ENCODE data around the gene KLHL40. TPM values are rescaled to one million over a fixed set of nuclear protein-coding genes. Genes with fewer than 3 reads are reported as not detected.
"Not testable (repeated sequence)": the region's sequence is repeated elsewhere in the genome, so short reads cannot be mapped to it uniquely, and the experiment has no call there.

KLHL40 gene
- total and polyA plus RNA-seq, 5 donors = 0.09 to 1.6 (median 0.29) TPM

DNA sequence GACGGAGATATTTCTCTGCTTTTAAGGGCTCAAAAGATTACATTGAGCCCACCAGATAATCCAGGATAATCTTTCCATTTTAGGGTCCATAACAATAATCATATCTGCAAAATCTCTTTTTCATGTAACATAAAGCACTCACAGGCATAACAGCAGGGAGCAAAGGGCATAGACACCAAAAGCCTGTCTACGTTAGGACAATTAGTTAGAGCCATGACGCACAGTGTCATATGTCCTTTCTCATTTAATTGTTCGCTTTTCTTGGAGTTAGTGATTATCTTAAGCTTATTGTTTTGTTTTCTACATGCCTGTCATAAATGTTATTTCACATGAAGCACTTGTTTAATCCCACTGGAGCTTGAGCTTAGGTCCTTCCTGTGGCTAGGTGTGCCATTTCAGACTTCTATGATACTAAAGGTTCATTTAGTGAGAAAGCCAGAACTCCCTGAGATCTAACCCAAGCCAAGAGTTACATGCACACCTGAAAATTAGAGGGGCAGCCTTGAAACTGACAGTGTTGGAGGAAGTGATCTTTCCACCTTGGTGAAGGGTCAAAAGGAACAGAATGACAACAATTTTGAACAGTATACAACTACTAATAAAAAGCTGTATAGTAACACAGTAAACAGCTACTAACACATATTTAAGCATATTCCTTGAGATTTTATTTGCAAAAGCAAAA, 29.0 kb downstream of the KLHL40 start:
- 73% methylated on average over 4 of the region's 4 CpGs for WGBS
- intact Hi-C loops (cut with DNase I) = no loop called here
- no peaks in the 10 kb centered on the region for H3K9me3 ChIP-seq (ENCODE audit: control insufficient read depth, low read length)
- no peaks in the 10 kb centered on the region for H3K27me3 ChIP-seq (ENCODE audit: control insufficient read depth, insufficient read depth)
- H3K4me1 ChIP-seq (ENCODE audit: control insufficient read depth, insufficient read depth, low read length) = no peaks in the 10 kb centered on the region
- no peak overlapping the region for H3K4me3 ChIP-seq (ENCODE audit: low read length)
- ATAC-seq = no peak
- H3K27ac ChIP-seq (ENCODE audit: low read length) = no peak overlapping the region
- DNase-seq = no peak

DNA sequence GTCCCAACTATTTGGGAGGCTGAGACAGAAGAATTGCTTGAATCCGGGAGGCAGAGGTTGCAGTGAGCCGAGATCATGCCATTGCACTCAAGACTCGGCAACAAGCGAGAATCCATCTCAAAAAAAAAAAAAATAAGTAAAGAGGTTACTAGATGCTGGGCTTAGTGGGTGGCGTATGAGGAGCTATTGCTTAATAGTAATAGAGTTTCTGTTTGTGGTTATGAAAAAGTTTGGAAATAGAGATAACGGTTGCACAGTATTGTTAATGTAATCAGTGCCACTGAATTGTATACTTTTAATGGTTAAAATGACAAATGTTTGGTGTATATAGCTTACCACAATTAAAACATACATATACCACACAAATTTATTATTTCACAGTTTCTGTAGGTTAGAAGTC, 32.0 kb downstream of the KLHL40 start:
- Histone ChIP-seq H3K9me3 (ENCODE audit: control insufficient read depth, low read length) (no peaks in the 10 kb centered on the region), H3K4me1 (ENCODE audit: control insufficient read depth, insufficient read depth, low read length) (peaks cover 1% of the 10 kb centered on the region), H3K27me3 (ENCODE audit: control insufficient read depth, insufficient read depth) (no peaks in the 10 kb centered on the region), H3K4me3 (ENCODE audit: low read length) (no peak overlapping the region), H3K27ac (ENCODE audit: low read length) (no peak overlapping the region)
- DNase-seq (no peak), ATAC-seq (no peak)
- 89% methylated on average over 6 of the region's 6 CpGs for WGBS
- intact Hi-C loops (cut with DNase I) = no loop called here

DNA sequence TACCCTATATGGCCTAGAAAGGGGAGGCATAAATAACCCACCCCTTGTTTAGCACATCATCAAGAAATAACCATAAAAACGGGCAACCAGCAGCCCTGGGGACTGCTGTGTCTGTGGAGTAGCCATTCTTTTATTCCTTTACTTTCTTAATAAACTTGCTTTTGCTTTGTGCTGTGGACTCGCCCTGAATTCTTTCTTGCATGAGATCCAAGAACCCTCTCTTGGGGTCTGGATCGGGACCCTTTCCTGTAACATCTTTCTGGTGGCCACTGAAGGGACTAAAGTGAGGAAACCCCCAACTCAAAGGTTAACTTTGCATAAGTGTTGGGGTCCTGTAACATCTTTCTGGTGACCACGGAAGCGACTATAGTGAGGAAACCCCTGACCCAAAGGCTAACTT, 33.0 kb downstream of the KLHL40 start:
- no peaks in the 10 kb centered on the region for H3K9me3 ChIP-seq (ENCODE audit: control insufficient read depth, low read length)
- H3K4me1 ChIP-seq (ENCODE audit: control insufficient read depth, insufficient read depth, low read length) = peaks cover 1% of the 10 kb centered on the region
- ATAC-seq (no peak), DNase-seq (no peak)
- H3K27me3 ChIP-seq (ENCODE audit: control insufficient read depth, insufficient read depth) = no peaks in the 10 kb centered on the region
- WGBS = 84% methylated on average over 5 of the region's 5 CpGs
- intact Hi-C loops (cut with DNase I) = no loop called here
- no peak overlapping the region for H3K4me3 ChIP-seq (ENCODE audit: low read length)
- H3K27ac ChIP-seq (ENCODE audit: low read length) = peak overlapping the region; percentile 98

DNA sequence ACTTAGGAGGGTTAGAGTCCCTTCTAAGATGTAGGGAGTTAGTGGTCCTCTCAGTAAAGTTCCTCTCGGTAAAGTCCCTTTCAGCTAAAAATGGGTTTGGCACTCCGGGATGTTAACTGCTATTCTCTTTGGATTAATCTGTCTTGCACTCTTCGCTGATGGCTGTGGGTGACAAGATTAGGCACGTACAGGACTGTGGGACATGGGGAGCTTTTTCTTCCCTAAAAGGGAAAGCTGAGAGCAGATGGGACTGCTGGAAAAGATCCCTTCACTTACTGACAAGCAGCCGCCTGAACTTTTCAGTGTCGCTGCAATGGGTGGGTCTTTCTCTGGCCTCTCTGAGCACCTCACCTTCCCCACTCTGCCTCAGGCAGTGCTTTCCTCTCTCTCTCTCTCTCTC, 33.7 kb downstream of the KLHL40 start:
- intact Hi-C loops (cut with DNase I) = no loop called here
- no peaks in the 10 kb centered on the region for H3K27me3 ChIP-seq (ENCODE audit: control insufficient read depth, insufficient read depth)
- DNase-seq = no peak
- H3K4me3 ChIP-seq (ENCODE audit: low read length) = no peak overlapping the region
- peaks cover 1% of the 10 kb centered on the region for H3K4me1 ChIP-seq (ENCODE audit: control insufficient read depth, insufficient read depth, low read length)
- ATAC-seq = peak; percentile 78 to 85
- no peaks in the 10 kb centered on the region for H3K9me3 ChIP-seq (ENCODE audit: control insufficient read depth, low read length)
- 47% methylated on average over 6 of the region's 6 CpGs for WGBS
- peak overlapping the region; percentile 98 for H3K27ac ChIP-seq (ENCODE audit: low read length)

DNA sequence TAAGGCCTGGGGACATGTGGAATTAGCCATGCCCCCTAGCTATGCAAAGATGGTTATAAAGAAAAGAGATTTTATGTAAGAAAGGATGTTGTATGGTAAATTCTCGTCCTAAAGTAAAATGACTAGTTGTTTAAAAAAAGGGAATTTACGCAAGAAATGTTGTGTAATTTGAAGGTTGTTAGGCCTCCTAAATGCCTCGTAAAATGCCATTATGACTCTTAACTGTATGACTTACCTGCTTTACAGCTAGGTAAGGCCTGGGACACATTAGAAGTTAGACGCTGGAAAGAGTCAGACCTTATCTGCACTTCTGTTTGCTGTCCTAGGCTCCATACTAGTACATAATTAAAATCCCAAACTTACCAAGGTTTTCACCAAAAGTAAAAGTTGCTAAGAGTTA, 34.8 kb downstream of the KLHL40 start:
- DNase-seq = no peak
- no peak overlapping the region for H3K27ac ChIP-seq (ENCODE audit: low read length)
- H3K4me1 ChIP-seq (ENCODE audit: control insufficient read depth, insufficient read depth, low read length) = peaks cover 1% of the 10 kb centered on the region
- intact Hi-C loops (cut with DNase I) = no loop called here
- WGBS = 77% methylated on average over 4 of the region's 4 CpGs
- H3K9me3 ChIP-seq (ENCODE audit: control insufficient read depth, low read length) = no peaks in the 10 kb centered on the region
- no peak for ATAC-seq
- no peak overlapping the region for H3K4me3 ChIP-seq (ENCODE audit: low read length)
- H3K27me3 ChIP-seq (ENCODE audit: control insufficient read depth, insufficient read depth) = no peaks in the 10 kb centered on the region

DNA sequence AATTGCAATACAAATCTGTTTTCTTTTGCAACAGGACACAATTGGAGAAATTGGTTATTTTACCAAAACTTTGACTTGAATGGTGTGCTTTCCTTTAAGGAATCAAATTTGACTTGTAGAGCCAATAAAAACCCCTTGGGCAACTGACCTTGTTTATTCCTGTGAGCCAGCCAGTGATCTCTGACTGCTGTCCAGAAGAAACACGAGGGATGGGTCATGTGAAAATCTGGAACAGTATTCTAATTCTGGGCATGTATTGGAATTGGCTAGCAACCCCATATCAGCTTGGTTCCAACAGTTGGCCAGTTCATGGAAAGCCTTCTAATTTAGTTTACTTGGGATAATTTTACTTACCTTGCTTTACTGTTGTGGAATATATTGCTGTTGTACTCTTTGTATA, 36.4 kb downstream of the KLHL40 start:
- Histone ChIP-seq H3K4me1 (ENCODE audit: control insufficient read depth, insufficient read depth, low read length) (peaks cover 1% of the 10 kb centered on the region), H3K4me3 (ENCODE audit: low read length) (no peak overlapping the region), H3K27me3 (ENCODE audit: control insufficient read depth, insufficient read depth) (no peaks in the 10 kb centered on the region), H3K27ac (ENCODE audit: low read length) (no peak overlapping the region), H3K9me3 (ENCODE audit: control insufficient read depth, low read length) (no peaks in the 10 kb centered on the region)
- no peak for ATAC-seq
- intact Hi-C loops (cut with DNase I) = no loop called here
- 17% methylated on average over 1 of the region's 1 CpG for WGBS
- peak in 1 of 3 donors; percentile 18 for DNase-seq

DNA sequence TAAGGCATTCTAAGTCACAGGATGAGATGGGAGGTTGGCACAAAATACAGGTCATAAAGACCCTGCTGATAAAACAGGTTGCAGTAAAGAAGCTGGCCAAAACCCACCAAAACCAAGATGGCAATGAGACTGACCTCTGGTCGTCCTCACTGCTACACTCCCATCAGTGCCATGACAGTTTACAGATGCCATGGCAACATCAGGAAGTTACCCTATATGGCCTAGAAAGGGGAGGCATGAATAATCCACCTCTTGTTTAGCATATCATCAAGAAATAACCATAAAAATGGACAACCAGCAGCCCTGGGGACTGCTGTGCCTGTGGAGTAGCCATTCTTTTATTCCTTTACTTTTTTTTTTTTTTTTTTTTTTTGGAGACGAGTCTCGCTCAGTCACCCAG, 37.1 kb downstream of the KLHL40 start:
- peak overlapping the region; percentile 92 for H3K27ac ChIP-seq (ENCODE audit: low read length)
- intact Hi-C loops (cut with DNase I); DNase-seq; H3K27me3 ChIP-seq (ENCODE audit: control insufficient read depth, insufficient read depth); H3K4me1 ChIP-seq (ENCODE audit: control insufficient read depth, insufficient read depth, low read length); ATAC-seq; H3K4me3 ChIP-seq (ENCODE audit: low read length); H3K9me3 ChIP-seq (ENCODE audit: control insufficient read depth, low read length): not testable (repeated sequence)
- 95% methylated on average over 3 of the region's 3 CpGs for WGBS

DNA sequence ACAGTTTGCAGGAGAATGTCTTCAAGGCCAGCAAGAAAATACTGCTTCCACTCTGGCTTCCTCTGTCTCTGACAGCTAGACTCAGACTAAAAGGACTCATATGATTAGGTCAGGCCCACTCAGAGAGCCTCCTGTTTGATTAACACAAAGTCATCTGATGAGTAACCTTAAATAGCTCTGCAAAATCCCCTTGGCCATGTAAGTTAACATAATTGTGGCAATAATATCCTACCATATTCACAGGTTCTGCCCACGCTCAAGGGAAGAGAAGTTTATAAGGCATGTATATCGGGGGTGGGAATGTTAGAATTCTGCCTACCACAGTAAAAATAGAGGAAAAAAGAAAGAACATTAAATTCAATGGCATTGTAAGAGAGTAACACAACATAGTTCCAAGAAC, 37.9 kb downstream of the KLHL40 start:
- DNase-seq = no peak
- Histone ChIP-seq H3K4me1 (ENCODE audit: control insufficient read depth, insufficient read depth, low read length) (peaks cover 3% of the 10 kb centered on the region), H3K27ac (ENCODE audit: low read length) (peak overlapping the region; percentile 78), H3K9me3 (ENCODE audit: control insufficient read depth, low read length) (no peaks in the 10 kb centered on the region), H3K27me3 (ENCODE audit: control insufficient read depth, insufficient read depth) (no peaks in the 10 kb centered on the region), H3K4me3 (ENCODE audit: low read length) (no peak overlapping the region)
- WGBS = 86% methylated on average over 2 of the region's 2 CpGs
- intact Hi-C loops (cut with DNase I) = no loop called here
- ATAC-seq = no peak

DNA sequence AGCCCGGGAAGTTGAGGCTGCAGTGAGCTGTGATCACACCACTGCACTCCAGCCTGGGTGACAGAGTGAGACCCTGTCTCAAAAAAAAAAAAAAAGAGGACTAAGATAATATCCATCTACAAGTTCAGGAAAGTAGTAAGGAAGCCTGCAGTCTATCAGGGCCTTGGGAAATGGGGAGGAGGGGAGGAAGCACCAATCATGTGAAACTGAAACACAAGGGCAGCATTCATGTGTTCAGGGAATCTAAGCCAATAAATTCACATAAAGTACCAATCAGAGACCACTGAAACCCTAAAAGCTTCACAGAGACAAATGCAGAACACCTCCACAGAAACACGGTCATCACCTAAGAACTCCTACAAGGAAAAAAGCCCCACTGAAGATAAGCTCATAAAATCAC, 40.1 kb downstream of the KLHL40 start:
- H3K4me1 ChIP-seq (ENCODE audit: control insufficient read depth, insufficient read depth, low read length) = peaks cover 2% of the 10 kb centered on the region

DNA sequence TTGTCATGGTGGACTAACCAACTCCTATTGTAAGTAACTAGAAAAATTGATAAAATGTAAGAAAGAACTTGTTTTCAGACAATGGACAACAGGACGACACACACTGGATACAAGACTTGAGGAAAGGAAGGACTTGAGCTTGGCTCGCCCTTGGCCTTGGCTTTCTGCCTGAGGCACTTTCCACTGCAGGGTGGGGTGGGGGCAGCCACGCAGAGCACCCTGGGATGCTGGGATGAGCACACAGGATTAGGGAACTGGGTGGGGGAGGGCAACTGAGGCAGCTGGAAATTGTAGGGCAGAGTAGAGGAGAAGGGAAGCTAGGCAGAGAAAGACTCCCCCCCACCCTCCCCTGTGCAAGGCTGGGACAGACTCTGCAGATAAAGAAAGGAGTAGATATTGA, 42.7 kb downstream of the KLHL40 start:
- Histone ChIP-seq H3K9me3 (ENCODE audit: control insufficient read depth, low read length) (no peaks in the 10 kb centered on the region), H3K4me1 (ENCODE audit: control insufficient read depth, insufficient read depth, low read length) (peaks cover 10% of the 10 kb centered on the region), H3K4me3 (ENCODE audit: low read length) (no peak overlapping the region), H3K27me3 (ENCODE audit: control insufficient read depth, insufficient read depth) (no peaks in the 10 kb centered on the region), H3K27ac (ENCODE audit: low read length) (no peak overlapping the region)
- WGBS = 9% methylated on average over 3 of the region's 3 CpGs
- DNase-seq (peak; percentile 60 to 89 (median 81)), ATAC-seq (peak; percentile 34 to 78)
- intact Hi-C loops (cut with DNase I) = no loop called here

More for the DNA sequence above, 40.1 kb downstream of the KLHL40 start:
- no peak overlapping the region for H3K27ac ChIP-seq (ENCODE audit: low read length)
- 83% methylated on average over 2 of the region's 2 CpGs for WGBS
- H3K4me3 ChIP-seq (ENCODE audit: low read length) = no peak overlapping the region
- DNase-seq (no peak), ATAC-seq (no peak)
- no peaks in the 10 kb centered on the region for H3K9me3 ChIP-seq (ENCODE audit: control insufficient read depth, low read length)
- intact Hi-C loops (cut with DNase I) = no loop called here
- H3K27me3 ChIP-seq (ENCODE audit: control insufficient read depth, insufficient read depth) = no peaks in the 10 kb centered on the region

DNA sequence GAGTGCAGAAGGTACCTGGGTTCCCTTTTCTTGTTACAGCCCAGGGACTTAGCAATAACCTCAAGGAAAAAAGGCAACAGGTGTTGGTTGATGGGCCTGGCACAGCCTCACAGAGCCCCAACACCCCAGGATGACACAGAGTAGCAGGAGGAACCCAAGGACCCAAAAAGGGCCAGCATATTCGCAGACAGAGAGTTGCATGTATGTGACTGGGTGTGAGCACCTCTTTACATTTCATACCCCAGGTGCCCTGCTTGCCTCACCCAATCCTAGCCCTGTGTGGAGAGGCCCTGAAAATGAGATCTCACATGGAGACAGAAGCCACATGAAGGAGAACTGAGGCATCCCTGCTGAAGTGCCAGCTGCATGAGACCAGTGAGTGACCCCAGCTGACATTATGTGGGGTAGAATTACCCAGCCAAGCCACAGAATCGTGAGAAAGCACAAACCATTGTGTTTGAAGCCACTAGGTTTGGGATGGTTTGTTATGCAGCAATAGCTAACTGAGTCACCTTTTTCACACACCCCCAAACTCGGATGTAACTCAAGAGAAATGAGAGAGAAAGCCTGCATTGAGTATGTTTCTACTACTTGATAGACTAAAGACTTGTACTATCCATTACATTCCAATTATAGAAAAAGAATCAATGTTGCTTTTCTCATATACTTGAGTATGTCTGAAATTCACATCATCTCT, 43.5 kb downstream of the KLHL40 start:
- Histone ChIP-seq H3K27ac (ENCODE audit: low read length) (no peak overlapping the region), H3K9me3 (ENCODE audit: control insufficient read depth, low read length) (no peaks in the 10 kb centered on the region), H3K27me3 (ENCODE audit: control insufficient read depth, insufficient read depth) (no peaks in the 10 kb centered on the region), H3K4me1 (ENCODE audit: control insufficient read depth, insufficient read depth, low read length) (peaks cover 10% of the 10 kb centered on the region), H3K4me3 (ENCODE audit: low read length) (no peak overlapping the region)
- intact Hi-C loops (cut with DNase I) = no loop called here
- DNase-seq (no peak), ATAC-seq (no peak)
- WGBS = 89% methylated on average over 3 of the region's 3 CpGs
